HEK293T (cell line): ENCODE measurements around the gene CHD6.

ENCODE experiments used
- BHLHE40 ChIP-seq: fragments of 450-650 bp; IDR thresholded peaks from 2 replicates; pipeline ENCODE4 v1.6.1; 2016; ENCODE audit warnings: mild to moderate bottlenecking, moderate library complexity, borderline replicate concordance
- FOXA1 ChIP-seq: fragments of 450-650 bp; IDR thresholded peaks from 2 replicates; pipeline ENCODE4 v1.6.1; 2016; ENCODE audit warnings: mild to moderate bottlenecking

DNA sequence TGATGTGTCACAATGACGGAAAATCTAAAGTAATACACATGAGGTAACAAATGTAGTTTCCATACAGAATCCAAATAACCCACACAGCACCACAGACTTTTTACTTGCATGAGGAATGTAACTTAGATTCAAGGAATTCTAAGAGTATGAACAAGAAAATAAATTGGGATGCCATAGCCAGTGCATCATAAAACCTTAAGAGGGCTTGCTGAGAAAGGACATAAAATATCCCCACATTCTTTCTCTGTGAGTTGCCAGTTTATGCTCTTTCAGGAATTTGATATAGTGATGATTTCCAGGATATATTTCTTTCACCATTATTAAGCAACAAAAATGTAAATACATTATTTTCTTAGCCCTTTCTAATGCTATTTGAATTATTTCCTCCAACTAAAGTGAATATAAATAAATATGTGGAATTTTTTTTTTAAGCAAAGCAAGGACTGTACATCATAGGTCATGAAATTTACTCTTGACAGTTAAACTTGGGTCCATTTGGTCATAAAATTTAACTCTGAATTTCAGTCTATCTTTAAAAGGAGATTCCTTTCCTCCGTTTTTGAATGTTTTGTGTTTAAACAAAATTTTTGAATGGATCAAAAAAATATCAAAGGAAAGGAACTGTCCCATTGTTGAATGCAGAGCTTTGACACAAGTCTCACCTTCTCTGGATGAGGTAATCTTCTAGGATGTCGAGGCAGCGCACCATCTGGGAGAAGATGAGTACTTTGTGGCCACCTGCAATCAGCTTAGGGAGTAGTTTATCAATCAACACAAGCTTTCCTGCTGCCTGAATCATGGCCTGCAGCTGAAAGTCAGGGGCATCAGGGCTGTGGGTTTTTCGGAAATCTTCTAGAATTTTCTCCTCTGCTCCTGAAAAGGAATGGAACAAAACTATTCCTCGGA, 135.3 kb downstream of the CHD6 start:
- TF ChIP-seq FOXA1, result no peak
- no peak for TF ChIP-seq BHLHE40
